Measurements from ENCODE around the gene GALNT12.

The GALNT12 gene

DNA sequence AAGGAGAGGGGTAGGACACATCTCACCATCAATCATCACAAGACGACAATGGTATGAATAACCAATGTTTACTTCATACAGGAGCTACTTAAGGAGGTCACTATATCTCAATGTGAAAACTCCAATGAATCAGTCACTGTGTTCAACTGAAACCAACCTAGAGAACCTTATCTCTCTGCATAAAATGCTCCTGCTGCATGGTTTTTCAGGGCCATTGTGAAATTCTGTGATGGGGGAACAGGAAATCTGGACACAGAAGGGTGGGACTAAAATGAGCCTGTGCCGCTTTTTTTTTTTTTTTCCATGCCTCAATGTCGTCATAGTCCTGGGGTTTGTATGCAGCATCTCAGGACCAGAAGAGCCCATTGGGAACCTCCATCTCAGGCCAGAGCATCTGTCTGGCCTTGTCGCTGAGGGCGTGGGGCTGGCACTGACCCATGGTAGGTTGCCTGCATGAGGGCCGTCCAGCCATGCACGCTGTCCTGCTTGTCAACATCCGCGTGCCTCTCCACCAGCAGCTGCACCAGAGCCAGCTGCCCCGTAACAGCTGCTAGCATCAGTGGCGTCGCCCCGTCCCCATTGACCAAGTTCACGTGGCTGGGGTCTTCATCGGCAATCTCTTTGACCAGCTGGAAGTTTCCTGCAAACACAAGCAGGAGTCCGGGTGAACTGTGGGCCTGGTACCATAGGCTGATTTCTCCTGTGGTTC, 23.8 kb upstream of the GALNT12 start:
- no peak for DNase-seq (ENCODE audit: low read depth)

DNA sequence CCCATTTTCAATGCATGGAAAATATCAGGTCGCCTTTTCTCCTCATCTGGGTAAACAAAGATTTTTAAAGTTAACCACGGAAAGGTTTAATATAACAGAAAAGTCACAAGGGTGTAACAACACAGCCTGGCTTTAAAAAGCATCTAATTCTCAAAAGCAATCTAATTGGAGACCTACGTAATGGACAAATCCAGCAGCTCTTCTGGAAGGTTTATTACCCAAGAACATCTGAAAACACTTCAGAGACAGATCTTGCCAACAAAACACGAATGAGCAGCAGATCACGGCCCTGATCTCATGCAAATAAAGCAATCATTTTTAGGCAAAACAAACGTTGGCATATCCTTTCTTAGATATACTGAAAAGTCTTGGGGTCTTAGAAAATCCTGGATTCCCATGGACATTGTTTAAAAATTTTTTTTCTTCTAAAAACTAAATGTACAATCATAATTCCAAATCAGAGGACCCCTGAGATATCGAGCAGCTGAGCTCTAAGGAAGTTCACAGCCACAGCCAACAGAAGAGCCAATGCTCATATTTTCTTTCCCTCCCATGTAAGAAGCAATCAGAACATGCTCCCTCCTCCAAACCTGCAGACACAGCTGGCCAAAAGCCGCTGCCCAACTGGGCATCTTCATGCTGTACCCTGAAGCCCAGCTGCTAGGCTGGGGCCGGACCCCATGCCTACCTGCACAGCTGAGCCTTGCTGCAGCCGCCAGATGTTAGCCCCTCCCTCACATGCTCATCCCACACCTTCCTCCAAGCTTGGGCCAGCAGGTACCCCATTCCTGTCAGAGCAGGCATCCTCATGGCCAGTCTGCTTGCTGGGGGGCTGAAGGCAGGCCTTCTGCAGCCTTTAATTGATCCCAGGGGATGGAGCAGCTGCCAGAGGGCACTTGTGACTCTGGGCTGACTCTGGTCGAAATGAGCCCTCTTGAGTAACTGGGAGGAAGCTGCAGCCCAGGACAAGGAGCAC, 22.4 kb upstream of the GALNT12 start:
- no peak for DNase-seq (ENCODE audit: low read depth)

- no peak for DNase-seq (ENCODE audit: low read depth)
These were observed 20.5 kb upstream of the GALNT12 start for GRCh38 chr9:98786750-98787510.

DNA sequence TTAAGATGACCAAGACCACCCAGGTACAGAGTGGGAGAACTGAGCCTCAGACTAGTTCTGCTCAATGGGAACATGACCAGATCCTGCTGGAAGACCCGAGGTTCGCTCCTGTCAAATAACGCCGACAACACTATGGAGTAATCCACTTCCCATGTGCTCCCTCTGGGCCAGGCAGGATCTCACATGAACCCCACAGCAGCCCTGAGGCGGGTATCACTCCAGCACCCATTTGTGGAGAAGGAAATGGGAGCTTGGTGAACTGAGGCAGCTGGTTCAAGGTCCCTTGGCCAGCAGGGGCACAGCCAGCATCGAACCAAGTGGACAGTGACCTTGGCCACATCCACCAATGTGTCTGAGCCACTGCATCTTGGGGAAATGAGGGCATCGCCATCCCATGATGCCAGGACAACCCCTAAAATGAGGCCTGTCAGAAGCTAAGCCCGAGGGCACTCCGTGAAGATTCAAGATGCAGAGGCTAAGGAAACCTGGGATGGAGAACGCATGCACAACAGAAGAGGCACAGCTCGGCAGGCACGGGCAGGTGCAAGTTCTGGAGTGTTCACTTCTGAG, 19.6 kb upstream of the GALNT12 start:
- DNase-seq (ENCODE audit: low read depth): no peak

DNA sequence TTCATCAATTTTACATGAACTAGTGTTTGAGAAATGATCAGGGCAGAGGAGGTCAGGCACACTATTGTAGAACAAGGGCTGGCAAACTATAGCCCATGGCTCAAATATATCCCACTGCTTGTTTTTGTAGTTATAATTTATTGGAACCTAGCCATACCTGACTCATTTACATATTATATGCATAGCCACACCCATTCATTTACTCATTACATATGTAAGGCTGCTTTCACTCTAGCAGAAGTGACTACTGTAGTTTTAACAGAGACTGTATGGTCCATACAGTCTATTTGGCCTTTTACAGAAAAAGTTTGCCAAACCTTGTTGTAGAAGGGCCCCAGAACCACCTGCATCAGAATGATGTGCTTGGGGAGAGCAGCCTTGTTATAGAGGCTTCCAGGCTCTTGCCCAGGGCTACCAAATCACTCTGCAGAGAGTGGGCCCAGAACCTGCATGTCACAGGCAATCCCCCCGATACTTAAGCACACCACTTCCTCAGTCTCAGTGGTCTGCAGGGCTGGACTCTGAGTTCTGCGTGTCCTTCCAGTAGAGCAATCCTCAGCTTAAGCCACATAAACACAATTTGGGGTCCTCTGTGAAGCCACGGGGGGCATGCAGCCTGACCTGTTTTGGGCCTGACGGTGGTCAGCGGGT, 17.9 kb upstream of the GALNT12 start:
- DNase-seq (ENCODE audit: low read depth): no peak

GRCh38 chr9:98790134-98790841, 17.2 kb upstream of the GALNT12 start:
- no peak for DNase-seq (ENCODE audit: low read depth)

- DNase-seq (ENCODE audit: low read depth): peak; percentile 40
These were observed 16.4 kb upstream of the GALNT12 start for GRCh38 chr9:98790842-98791607.

DNA sequence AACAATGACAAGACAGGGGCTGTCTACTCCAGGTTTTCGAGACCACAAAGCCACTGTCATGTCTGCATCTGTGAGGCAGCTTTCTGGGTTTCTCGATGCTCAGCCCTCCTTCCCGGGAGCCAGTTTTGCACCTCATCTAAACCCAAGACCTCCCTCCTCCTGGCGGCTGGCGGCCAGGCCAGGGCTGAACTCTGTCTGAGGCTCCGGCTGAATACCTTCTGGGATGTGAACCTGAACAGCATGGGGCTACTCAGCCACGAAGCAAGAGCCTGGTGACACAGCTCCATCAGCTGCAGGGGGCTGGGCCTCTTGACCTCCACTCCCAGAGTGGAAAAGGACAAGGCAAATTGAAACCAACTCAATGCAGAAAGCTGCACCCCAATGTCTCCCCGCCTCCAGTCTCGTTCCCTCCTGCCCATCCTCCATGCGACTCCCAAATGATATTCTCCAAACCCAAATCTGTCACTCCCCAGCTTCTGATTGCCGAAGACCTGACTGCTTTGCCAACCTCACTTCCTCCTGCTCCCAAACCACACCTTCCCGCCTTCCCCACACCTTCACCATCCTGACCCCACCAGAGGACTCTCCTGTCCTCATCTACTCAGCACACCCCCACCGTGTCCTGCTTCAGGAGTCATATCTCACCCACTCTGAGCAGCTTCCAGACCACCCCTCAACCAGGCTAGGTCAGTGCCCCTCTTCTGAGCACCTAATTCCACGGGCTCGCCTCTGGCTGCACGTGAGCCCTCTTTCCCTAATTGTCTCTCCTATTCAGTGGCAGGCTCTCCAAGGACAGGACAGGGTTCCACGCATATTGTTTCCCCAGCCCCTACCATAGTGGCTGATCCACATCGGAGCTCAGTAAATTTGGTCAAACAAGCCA, 15.6 kb upstream of the GALNT12 start:
- no peak for DNase-seq (ENCODE audit: low read depth)

GRCh38 chr9:98793031-98793430, 14.4 kb upstream of the GALNT12 start:
- DNase-seq (ENCODE audit: low read depth): no peak

- no peak for DNase-seq (ENCODE audit: low read depth)
These were observed 12.7 kb upstream of the GALNT12 start for GRCh38 chr9:98794802-98795201.

- no peak for DNase-seq (ENCODE audit: low read depth)
These were observed 12.0 kb upstream of the GALNT12 start for GRCh38 chr9:98795295-98795955.

GRCh38 chr9:98795970-98796363, 11.5 kb upstream of the GALNT12 start:
- DNase-seq (ENCODE audit: low read depth): no peak

DNA sequence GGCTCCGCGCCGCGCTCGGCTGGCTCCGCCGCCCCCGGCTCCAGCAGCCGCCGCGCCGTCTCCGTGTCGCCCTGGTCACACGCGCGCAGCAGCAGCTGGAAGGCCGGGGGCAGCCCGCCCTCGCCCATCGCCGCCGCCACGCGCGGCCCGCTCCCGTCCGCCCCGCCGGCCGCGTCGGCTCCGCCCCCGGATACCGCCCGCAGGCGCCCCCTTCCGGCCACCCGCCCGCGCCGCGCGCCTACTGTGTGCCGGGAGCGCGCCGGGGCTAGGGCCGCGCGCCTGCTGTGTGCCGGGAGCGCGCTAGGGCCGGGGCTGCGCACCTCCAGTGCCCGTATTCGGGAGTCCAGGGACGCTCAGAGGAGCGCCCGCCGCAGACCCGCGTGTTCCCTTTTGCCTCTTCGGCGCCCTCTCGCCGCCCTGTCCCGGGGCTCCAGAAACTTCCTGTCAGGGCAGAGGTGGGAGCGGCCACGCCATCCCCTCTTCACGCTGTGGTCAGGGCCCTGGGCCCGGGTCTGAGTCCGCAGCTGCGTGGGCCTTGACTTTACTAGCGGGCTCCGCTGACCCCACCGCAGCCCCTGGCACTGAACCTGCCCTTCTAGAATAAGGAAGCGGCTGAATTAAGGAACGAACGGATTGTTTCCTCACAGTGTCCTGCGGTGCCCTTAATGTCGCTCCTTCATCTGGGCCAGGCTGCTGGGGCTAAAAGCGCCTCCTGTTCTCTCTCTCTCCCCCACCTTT, 10.9 kb upstream of the GALNT12 start, which contains the start of gene ANKS6:
Gene ANKS6, minus strand, starts transcription at position 192 of the 738 bp plus-strand sequence. Its CDS starts 64 bp downstream, at position 128.
- DNase-seq (ENCODE audit: low read depth): peak; percentile 75

DNA sequence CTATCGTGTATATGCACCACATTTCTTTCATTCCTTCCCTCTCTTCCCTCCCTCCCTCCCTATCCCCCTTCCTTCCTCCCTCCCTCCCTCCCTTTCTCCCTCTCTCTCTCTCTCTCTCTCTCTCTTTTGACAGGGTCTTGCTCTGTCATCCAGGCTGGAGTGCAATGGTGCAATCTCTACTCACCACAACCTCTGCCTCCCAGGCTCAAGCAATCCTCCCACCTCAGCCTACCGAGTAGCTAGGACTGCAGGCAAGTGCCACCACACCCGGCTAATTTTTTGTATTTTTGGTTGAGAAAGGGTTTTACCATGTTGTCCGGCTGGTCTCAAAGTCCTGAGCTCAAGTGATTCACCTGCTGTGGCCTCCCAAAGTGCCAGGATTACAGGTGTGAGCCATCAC, 10.0 kb upstream of the GALNT12 start:
- no peak for DNase-seq (ENCODE audit: low read depth)

GRCh38 chr9:98798254-98798653, 9.2 kb upstream of the GALNT12 start:
- DNase-seq (ENCODE audit: low read depth): no peak

DNA sequence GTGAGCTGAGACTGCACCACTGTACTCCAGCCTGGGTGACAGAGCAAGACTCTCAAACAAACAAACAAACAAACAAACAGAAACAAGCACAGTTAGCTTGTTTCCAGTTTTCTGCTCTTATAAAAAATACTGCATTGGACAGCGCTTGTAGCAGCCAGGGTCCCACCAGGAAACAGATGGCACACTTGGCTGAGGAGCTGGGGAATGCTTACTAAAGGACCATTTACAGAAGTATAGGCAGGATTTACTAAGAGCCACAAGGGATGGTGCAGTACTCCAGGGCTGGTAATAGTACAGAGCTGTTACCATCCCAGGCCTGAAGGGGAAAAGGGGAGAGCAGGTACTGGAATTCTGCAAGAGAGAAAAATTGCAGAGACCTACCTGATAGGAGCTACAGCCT, 5.9 kb upstream of the GALNT12 start:
- no peak for DNase-seq (ENCODE audit: low read depth)

- DNase-seq (ENCODE audit: low read depth): no peak
These were observed 5.5 kb upstream of the GALNT12 start for GRCh38 chr9:98801969-98802371.

DNA sequence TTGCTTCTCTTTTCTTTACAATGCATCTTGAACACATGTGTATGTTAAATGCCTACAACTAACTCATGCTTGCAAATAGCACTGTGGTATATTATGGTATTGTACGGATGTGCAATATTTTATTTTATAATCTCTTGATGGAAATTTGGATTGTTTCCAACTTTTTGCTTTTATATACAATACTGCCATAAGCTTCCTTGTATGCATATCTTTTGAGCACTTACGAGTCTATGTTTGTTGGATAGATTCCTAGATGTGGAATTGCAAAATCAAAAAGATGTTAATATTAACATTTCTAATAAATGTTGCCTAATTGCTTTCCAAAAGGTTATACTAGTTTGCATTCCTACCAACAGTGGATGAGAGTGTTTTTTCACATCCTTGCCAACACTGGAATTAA, 3.4 kb upstream of the GALNT12 start:
- DNase-seq (ENCODE audit: low read depth): no peak

Measured in activated T-cell treated with anti-CD3 and anti-CD28 coated beads for 24 hours (primary cell).